ENCODE measurements around the gene H3-3A.

DNA sequence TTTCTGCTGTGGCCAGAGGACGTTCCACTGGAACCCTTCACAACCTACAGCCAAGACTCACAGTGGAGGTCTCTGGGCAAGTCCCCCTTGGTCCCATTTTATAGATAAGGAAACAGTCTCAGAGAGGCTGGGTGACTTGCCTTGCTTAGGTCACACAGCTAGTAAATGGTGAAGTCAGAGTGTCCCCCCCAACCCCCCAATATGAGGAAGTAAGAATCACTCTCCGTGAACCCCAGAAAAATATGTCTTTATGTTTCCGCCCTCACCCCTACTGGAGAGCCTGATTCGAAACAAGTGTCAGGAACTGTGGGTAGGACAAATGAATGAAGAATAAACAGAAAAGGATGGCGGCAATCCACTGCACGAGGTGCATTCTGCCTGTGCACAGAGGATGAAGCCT lies 56.7 kb downstream of the H3-3A start:
- TF ChIP-seq, protein P1, sequence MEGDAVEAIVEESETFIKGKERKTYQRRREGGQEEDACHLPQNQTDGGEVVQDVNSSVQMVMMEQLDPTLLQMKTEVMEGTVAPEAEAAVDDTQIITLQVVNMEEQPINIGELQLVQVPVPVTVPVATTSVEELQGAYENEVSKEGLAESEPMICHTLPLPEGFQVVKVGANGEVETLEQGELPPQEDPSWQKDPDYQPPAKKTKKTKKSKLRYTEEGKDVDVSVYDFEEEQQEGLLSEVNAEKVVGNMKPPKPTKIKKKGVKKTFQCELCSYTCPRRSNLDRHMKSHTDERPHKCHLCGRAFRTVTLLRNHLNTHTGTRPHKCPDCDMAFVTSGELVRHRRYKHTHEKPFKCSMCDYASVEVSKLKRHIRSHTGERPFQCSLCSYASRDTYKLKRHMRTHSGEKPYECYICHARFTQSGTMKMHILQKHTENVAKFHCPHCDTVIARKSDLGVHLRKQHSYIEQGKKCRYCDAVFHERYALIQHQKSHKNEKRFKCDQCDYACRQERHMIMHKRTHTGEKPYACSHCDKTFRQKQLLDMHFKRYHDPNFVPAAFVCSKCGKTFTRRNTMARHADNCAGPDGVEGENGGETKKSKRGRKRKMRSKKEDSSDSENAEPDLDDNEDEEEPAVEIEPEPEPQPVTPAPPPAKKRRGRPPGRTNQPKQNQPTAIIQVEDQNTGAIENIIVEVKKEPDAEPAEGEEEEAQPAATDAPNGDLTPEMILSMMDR (IDR thresholded peaks at IDR 0.05): no peak
- no peak for TF ChIP-seq POLR2A (IDR thresholded peaks at IDR 0.05)
